Measurements from ENCODE around the gene MBNL3.
"Not testable (repeated sequence)": the region's sequence is repeated elsewhere in the genome, so short reads cannot be mapped to it uniquely, and the experiment has no call there.

The MBNL3 gene

DNA sequence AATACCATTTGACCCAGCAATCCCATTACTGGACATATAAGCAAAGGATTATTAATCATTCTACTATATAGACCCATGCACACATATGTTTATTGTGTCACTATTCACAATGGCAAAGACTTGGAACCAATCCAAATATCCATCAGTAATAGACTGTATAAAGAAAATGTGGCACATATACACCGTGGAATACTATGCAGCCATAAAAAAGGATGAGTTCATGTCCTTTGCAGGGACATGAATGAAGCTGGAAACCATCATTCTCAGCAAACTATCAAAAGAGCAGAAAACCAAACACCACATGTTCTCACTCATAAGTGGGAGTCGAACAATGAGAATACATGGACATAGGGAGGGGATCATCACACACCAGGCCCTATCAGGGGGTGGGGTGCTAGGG is 161.9 kb downstream of the MBNL3 start:
- H3K27me3 Mint-ChIP-seq, H3K4me1 Mint-ChIP-seq, H3K27ac Mint-ChIP-seq, ATAC-seq, DNase-seq, H3K4me3 Mint-ChIP-seq: not testable (repeated sequence)
- H3K9me3 Mint-ChIP-seq = peaks cover 7 to 17% of the 10 kb centered on the region in 2 donors

Measured in stimulated activated naive CD8-positive, alpha-beta T cell treated with anti-CD3 and anti-CD28 coated beads, Interleukin-15, amount 100 ng/mL, for 72 hours (primary cell).